Ectodermal cell (in vitro differentiated cells): Measurements from ENCODE around the gene AQP7.
A peak's percentile ranks its signal among the peaks of the same experiment; 100 is the strongest.
"Not testable (repeated sequence)": the region's sequence is repeated elsewhere in the genome, so short reads cannot be mapped to it uniquely, and the experiment has no call there.

ENCODE experiments used
- H3K27ac ChIP-seq: 2 replicates; pipeline ENCODE4 v1.7.0; 2013; ENCODE audit warnings: mild to moderate bottlenecking, low read depth, low read length; ENCODE audit not compliant: insufficient read depth, poor library complexity, severe bottlenecking
- H3K27me3 ChIP-seq: 2 replicates; pipeline ENCODE4 v1.7.0; 2013; ENCODE audit warnings: mild to moderate bottlenecking, low read length; ENCODE audit not compliant: insufficient read depth, control insufficient read depth, poor library complexity, severe bottlenecking
- H3K36me3 ChIP-seq: one replicate; pipeline ENCODE4 v1.7.0; 2013; ENCODE audit warnings: low read length; ENCODE audit not compliant: control insufficient read depth, insufficient read depth
- H3K4me1 ChIP-seq: one replicate; pipeline ENCODE4 v1.7.0; 2013; ENCODE audit warnings: low read length; ENCODE audit not compliant: control insufficient read depth, insufficient read depth
- H3K4me3 ChIP-seq: 2 replicates; pipeline ENCODE4 v1.7.0; 2013; ENCODE audit warnings: low read depth, low read length, control low read depth; ENCODE audit not compliant: insufficient read depth
- H3K9me3 ChIP-seq: 2 replicates; pipeline ENCODE4 v1.7.0; 2013; ENCODE audit warnings: mild to moderate bottlenecking, low read length, moderate library complexity; ENCODE audit not compliant: control insufficient read depth
- WGBS, 2 experiments: methylation state at CpG; one replicate each; pipeline ENCODE4 v1.1.7; 2013; ENCODE audit warnings: missing lambda C conversion rate in 2 of 2; 5-methylcytosine and 5-hydroxymethylcytosine counted together

AQP7 gene

DNA sequence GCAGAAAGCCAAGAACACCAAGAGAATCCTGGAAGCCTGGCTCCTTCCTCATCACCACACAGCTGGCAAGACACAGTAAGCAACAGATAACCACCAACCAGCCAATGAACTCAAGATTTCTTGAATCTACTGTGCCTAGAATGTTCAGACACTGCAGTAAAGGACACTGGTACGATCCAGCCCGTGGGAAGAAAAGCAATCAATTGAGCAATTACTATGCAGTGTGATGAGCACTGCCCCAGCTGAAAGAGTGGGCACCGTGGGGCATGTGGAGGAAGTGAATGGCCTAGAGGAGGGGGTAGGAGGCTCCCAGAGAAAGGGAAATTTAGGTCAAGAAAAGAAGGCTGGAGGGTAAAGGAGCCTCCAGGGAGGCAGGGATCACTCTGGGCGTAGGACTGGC is 4.6 kb downstream of the AQP7 start:
- H3K4me3 ChIP-seq, H3K27ac ChIP-seq, H3K36me3 ChIP-seq, H3K9me3 ChIP-seq, H3K4me1 ChIP-seq, H3K27me3 ChIP-seq: not testable (repeated sequence)
- WGBS, 2 experiments = 89 to 91% methylated on average over 2 of the region's 4 CpGs

DNA sequence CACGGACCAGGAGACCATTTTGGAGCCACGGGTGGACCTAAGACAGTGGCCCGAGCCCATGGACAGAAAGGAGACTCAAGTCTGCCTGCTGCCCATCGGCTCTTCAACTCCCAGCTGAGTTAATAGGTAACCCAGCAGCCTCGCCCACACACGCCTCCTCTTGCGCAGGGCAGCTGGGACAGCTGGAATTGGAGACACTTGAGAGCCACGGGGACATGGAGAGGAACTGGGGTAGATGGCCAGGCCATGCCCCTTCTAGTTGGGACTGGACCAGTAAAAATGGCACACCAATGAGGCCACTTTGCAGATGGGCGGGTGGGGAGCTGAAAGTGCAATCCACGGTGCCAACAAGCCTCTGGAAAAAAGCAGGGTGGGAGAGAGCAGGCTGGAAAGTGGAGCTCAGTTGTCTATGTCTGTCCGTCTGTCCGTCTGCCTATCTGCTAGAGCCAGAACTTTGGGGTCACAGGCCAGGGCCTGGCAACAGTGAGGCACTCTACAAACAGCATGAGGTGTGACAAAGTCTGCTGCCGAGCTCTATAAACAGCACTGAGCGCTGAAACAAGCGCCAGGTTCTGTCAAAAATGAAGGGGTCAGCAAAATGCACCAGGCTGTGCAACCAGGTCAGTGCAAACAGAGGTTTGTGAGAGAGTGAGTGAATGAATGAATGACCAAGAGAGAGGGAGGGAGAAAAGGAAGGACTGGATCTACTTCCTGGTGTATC is 7.0 kb downstream of the AQP7 start:
- not testable (repeated sequence) for H3K36me3 ChIP-seq, H3K27ac ChIP-seq, H3K27me3 ChIP-seq, H3K9me3 ChIP-seq, H3K4me3 ChIP-seq, H3K4me1 ChIP-seq
- 94% methylated on average over 15 of the region's 15 CpGs for WGBS, 2 experiments

DNA sequence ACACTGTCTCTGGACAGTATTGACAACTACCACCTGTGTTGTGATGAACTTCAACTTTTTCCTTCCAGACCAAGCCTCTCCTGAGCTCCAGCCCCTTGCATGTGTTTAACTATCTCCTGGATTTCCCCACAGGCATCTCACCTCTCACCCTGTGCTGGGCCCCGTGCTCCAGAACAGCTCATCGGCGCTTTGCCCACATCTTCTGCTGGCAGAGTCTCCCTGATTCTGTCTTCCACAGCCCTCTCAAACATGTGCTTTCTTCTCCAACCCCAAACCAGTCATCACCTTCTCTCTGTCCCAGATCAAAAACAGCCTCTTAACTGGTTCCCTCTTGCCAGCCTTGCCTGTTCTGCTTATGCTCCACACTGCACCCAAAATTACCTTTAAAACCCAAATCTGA is 8.4 kb downstream of the AQP7 start:
- WGBS, 2 experiments = 91 to 97% methylated on average over 3 of the region's 3 CpGs

DNA sequence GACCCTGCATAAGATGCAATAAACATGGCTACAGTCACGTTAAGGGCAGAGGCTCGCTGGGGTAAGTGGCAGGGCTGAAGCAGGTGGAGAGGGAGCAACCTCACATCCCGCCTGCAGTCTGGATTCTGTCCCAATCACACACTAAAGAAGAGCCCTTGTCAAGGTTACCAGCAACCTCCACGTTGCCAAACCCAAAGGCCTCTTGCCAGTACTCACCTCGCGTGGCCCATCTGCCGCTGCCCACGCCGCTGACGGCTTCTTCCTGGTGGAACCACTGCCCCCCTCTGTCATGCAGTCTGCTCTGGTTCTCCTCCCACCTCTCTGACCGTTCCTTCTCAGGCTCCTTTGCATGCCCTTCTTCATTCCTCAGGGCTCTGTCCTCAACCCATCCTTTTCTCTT is 8.8 kb downstream of the AQP7 start:
- Histone ChIP-seq H3K27ac (no peak overlapping the region), H3K27me3 (no peaks in the 10 kb centered on the region), H3K9me3 (no peaks in the 10 kb centered on the region), H3K4me1 (peaks cover 5% of the 10 kb centered on the region), H3K4me3 (no peak overlapping the region), H3K36me3 (no peaks in the 10 kb centered on the region)
- 87 to 88% methylated on average over 11 of the region's 11 CpGs for WGBS, 2 experiments

More for the DNA sequence above, 8.4 kb downstream of the AQP7 start:
- H3K36me3 ChIP-seq, H3K27ac ChIP-seq, H3K27me3 ChIP-seq, H3K4me3 ChIP-seq, H3K4me1 ChIP-seq, H3K9me3 ChIP-seq: not testable (repeated sequence)

DNA sequence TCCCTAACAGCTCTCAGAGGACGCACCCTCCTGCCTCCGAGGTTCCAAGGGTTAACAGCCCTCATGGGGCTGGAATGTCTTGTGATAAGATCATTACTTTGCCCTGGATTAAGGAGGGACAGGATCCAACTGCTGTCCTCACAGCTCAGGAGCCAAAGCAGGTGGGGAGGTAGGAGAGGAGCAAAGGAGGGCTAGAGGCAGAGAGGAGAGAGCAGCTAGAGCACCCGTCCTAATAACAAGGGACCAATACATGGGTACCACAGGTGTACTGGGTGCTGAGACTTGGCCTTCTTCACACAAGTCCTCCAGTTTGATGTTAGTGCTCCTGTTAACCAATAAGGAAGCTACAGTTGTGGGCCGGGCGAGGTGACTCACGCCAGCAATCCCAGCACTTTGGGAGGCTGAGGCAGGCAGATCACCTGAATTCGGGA is 9.8 kb downstream of the AQP7 start:
- 88 to 91% methylated on average over 7 of the region's 7 CpGs for WGBS, 2 experiments
- not testable (repeated sequence) for H3K4me3 ChIP-seq, H3K36me3 ChIP-seq, H3K27me3 ChIP-seq, H3K9me3 ChIP-seq, H3K27ac ChIP-seq, H3K4me1 ChIP-seq

DNA sequence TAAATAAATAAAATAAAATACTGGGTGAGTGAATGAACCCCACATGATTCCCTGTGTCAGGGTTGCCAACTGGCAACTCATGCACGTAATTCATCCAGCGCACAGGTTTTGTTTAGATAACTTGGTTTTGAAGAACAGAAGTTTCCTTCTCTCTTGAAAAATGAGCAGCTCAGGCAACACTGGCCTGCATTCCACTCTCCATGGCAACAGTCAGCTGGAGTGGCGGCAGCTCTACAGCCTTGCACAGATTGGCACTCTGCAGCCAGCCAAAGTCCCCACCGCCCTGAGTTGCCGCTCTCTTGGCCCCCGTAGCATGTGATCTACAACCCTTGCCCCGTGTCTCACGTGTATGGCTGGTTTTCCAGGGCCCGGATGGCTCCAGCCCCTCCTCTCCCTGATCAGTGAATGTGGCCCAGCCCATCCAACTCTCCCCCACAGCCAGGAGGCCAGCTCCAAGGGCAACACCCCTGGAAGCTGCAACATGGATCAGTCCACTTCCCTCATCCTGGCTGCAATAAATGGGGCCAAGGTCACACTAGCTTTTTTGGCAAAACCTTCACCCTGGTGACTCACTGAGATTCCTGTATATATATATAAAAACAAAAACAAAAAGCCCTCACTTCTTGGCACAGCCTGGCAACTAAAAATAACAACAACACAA is 11.1 kb downstream of the AQP7 start:
- peak overlapping the region; percentile 26 for H3K27ac ChIP-seq
- H3K9me3 ChIP-seq = not testable (repeated sequence)

DNA sequence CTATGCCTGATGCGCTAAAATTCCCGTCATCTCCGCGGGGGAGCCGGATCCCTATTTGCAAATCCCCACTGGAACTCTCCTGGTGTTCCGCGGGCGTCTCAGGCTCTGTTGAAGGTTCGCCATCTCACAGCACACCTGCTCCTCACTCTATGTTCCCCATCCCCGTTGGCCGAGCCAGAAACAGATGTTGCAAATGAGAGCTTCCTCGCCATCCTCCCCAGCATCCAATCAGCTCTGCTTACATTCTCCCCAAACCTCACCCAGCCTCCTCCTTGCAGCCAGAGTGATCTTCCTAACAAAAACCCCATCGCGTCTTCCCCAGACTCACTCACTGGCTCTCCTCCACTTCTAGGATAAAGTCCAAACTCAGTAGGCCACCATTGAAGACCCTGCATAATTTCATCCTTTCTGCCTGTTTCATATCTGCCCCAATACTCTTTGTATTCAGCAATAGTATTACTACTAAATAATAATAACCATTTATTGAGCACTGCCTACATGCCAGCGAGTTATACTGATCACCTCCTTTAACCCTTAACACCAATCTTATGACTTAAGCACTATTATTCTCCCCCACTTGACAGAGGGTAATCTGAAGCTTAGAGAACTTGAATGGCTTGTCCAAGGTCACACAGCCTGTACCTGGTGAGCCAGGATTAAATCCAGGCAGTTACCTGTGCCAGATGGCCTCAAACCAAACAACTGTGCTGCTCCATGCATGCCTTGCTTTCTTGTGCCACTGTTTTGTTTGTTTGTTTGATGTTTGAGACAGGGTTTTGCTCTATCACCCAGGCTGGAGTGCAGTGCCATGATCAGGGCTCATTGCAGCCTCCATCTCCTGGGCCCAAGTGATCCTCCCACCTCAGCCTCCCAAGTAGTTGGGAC is 14.0 kb downstream of the AQP7 start:
- Histone ChIP-seq H3K4me1 (peaks cover 5% of the 10 kb centered on the region), H3K27me3 (no peaks in the 10 kb centered on the region), H3K4me3 (no peak overlapping the region), H3K27ac (no peak overlapping the region), H3K36me3 (no peaks in the 10 kb centered on the region), H3K9me3 (no peaks in the 10 kb centered on the region)
- 69 to 71% methylated on average over 15 of the region's 15 CpGs for WGBS, 2 experiments

More for the DNA sequence above, 11.1 kb downstream of the AQP7 start:
- WGBS, 2 experiments = 31 to 50% methylated on average over 3 to 9 of the region's 9 CpGs
- not testable (repeated sequence) for H3K4me3 ChIP-seq, H3K27me3 ChIP-seq, H3K4me1 ChIP-seq, H3K36me3 ChIP-seq

DNA sequence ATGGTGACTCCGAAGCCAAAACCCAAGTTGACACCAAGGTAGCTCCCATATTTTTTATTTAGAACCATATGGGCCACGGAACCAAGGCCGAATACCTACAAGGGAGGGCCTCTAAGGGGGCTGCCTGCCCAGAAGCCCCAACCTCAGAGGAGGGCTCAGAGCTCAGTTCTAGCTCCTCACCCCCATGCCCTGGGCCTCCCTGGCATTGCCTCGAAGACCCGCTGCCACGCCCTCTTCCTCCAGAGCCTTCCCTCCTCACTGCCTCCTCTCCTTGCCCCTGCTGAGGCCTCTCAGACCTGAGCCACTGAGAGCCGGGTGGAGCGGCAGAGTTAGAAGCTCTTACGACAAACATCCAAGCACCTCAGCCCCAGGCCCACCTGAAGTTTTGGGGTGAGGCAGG is 15.4 kb downstream of the AQP7 start:
- not testable (repeated sequence) for H3K27ac ChIP-seq, H3K9me3 ChIP-seq, H3K27me3 ChIP-seq, H3K4me1 ChIP-seq, H3K4me3 ChIP-seq, H3K36me3 ChIP-seq
- WGBS, 2 experiments = 93 to 97% methylated on average over 9 of the region's 9 CpGs

DNA sequence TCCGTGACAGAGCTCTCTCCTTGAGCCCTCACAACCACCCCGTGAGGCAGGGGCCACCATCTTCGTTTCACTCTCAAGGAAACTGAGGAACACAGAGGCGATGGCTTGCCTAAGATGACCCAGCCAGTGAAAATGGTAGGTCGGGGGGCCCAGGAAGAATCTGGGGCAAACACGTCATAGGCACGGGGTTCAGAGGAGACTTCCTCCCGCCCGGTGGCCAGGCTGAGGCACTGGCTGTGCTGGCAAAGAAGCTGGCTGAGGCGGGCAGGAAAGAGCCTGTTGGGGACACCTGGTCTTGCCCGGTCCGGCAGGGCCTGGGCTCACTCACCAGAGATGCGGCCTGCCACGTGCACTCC is 15.7 kb downstream of the AQP7 start:
- H3K36me3 ChIP-seq, H3K4me3 ChIP-seq, H3K4me1 ChIP-seq, H3K27me3 ChIP-seq, H3K27ac ChIP-seq, H3K9me3 ChIP-seq: not testable (repeated sequence)
- 95 to 97% methylated on average over 14 of the region's 14 CpGs for WGBS, 2 experiments

DNA sequence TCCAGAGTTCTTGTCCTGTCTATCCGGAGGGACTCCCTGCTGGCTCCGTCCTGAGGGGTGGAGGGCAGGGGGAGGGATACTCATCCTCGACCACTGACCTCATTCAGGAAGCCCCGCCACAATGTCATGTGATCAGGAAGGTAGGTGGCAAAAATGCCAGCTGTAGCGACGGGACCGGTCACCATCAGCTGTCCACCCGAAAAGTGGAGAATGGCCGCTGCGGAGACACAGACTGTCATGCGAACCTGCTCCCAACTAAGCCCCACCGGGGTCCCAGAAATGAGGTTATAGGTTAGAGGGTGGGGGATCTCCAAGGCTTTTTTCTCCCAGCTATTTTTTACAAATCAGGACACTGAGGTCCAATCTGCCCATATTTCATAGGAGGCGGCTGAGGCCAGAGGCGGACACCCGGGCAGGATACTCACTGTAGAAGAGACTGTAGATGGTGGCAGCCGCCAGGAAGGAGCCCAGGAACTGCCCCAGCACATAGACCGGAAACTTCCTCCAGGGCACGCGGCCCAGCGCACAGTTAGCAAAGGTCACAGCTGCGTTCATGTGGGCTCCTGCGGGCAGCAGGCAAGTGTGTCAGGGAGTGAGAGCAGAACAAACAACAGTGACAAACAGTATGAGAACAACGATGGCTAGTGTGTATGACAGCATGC is 16.3 kb downstream of the AQP7 start:
- WGBS, 2 experiments = 94% methylated on average over 22 to 23 of the region's 23 CpGs

More for the DNA sequence above, 16.3 kb downstream of the AQP7 start:
- not testable (repeated sequence) for H3K4me1 ChIP-seq, H3K9me3 ChIP-seq, H3K27ac ChIP-seq, H3K36me3 ChIP-seq, H3K27me3 ChIP-seq, H3K4me3 ChIP-seq
